GM18867 (cell line): Measurements from ENCODE around the gene CHPF.

ENCODE experiments used
- ATAC-seq: cut with Tn5 transposase; IDR thresholded peaks from one replicate; pipeline ENCODE4 v1.9.1; 2021; ENCODE audit warnings: mild to moderate bottlenecking, moderate library complexity; ENCODE audit not compliant: unreplicated experiment

Gene CHPF

GRCh38 chr2:219543596-219544358 is at the start of gene CHPF, which contains the start of gene TMEM198:
CHPF (minus strand) TSS chr2:219543809; CDS start chr2:219543538, 271 bp downstream.
TMEM198 (plus strand) TSS chr2:219544028; CDS start chr2:219544728, 700 bp downstream.
- peak; percentile 78 for ATAC-seq

GRCh38 chr2:219593154-219593553 is 49.5 kb upstream of the CHPF start:
- ATAC-seq, result no peak

- no peak for ATAC-seq
These were observed 49.1 kb upstream of the CHPF start for GRCh38 chr2:219592736-219593135.

- no peak for ATAC-seq
These were observed 47.5 kb upstream of the CHPF start for GRCh38 chr2:219591091-219591490.

GRCh38 chr2:219581346-219581745 is 37.7 kb upstream of the CHPF start:
- ATAC-seq, result no peak

GRCh38 chr2:219578811-219579613 is 35.4 kb upstream of the CHPF start:
- no peak for ATAC-seq

GRCh38 chr2:219576505-219577388 is 33.1 kb upstream of the CHPF start:
- ATAC-seq, result no peak

GRCh38 chr2:219575566-219576504 is 32.2 kb upstream of the CHPF start:
- ATAC-seq, result no peak

GRCh38 chr2:219574484-219575311 is 31.1 kb upstream of the CHPF start:
- ATAC-seq, result no peak

- no peak for ATAC-seq
These were observed 29.6 kb upstream of the CHPF start for GRCh38 chr2:219573166-219573565.

GRCh38 chr2:219572237-219573001 is 28.8 kb upstream of the CHPF start, which contains the start of gene INHA:
INHA (plus strand) TSS chr2:219572310; CDS start chr2:219572375, 65 bp downstream.
- no peak for ATAC-seq

GRCh38 chr2:219571311-219572236 is 28.0 kb upstream of the CHPF start, which contains the start of gene OBSL1:
OBSL1 (minus strand) TSS chr2:219571539; CDS start chr2:219571232, 307 bp downstream.
- no peak for ATAC-seq

GRCh38 chr2:219570924-219571310 is 27.3 kb upstream of the CHPF start:
- ATAC-seq, result no peak

GRCh38 chr2:219570194-219570923 is 26.8 kb upstream of the CHPF start:
- ATAC-seq, result no peak

GRCh38 chr2:219569635-219570034 is 26.0 kb upstream of the CHPF start:
- no peak for ATAC-seq

GRCh38 chr2:219569041-219569440 is 25.4 kb upstream of the CHPF start:
- no peak for ATAC-seq
